K562 (cell line): Measurements from ENCODE around the gene SPRR1A. TPM values are rescaled to one million over a fixed set of nuclear protein-coding genes. Genes with fewer than 3 reads are reported as not detected.

Experiments used
- ATAC-seq: fragments of 200-7000 bp; cut with Tn5 transposase; 3 replicates; pipeline ENCODE4 v1.9.1; 2020; ENCODE audit warnings: moderate library complexity
- BruUV-seq: library from RNA; stranded (reverse); fragments of 400-500 nt; replicated peaks from 2 replicates; lab custom pipeline; 2021; lab: Mats Ljungman, UMichigan
- CTCF ChIA-PET: fragments of 300-600 bp; formaldehyde crosslinking; extraction: SDS; loops from one replicate; lab custom pipeline; 2021; ENCODE audit warnings: low intra/inter-chr PET ratio; lab: Yijun Ruan, JAX
- POLR2A ChIA-PET: fragments of 300-600, 350-650 bp; sonication (Branson Sonifier 250); formaldehyde crosslinking; extraction: SDS; loops from one replicate; lab custom pipeline; 2021; ENCODE audit warnings: antibody characterized with exemption, inconsistent platforms; lab: Yijun Ruan, JAX
- DNase-seq, 4 experiments: peaks; one replicate each; pipeline versions ENCODE4 v3.0.0 to v3.0.0-alpha.2; 2011 to 2018; ENCODE audit warnings: low spot score in 3 of 4, mixed read lengths in 3 of 4; ENCODE audit errors: extremely low read depth in 1 of 4
- FAIRE-seq: peaks from 2 replicates; lab custom pipeline; 2011; peaks lifted over from hg19 to GRCh38; lab: Jason Lieb, UNC
- H2AFZ ChIP-seq: 2 replicates; pipeline ENCODE4 v1.6.0; 2011; ENCODE audit warnings: low read depth, low read length, control low read depth, inconsistent platforms
- H3K27ac ChIP-seq: fragments of 200-600 bp; 3 replicates; pipeline ENCODE4 v1.8.0; 2011; ENCODE audit warnings: low read depth, mild to moderate bottlenecking, control low read depth, inconsistent platforms, low read length, moderate library complexity, mixed read lengths; ENCODE audit errors: extremely low read depth
- H3K27me3 ChIP-seq, 2 experiments: fragments of 300-600 bp in 1 of 2; 2 replicates in 1 of 2; 3 replicates in 1 of 2; pipeline versions ENCODE4 v1.6.0 to v1.8.0; 2011; ENCODE audit warnings: inconsistent platforms in 2 of 2, low read length in 2 of 2, mild to moderate bottlenecking in 1 of 2, mixed read lengths in 1 of 2, moderate library complexity in 1 of 2; ENCODE audit not compliant: control insufficient read depth in 2 of 2, insufficient read depth in 2 of 2
- H3K36me3 ChIP-seq: fragments of 300-600 bp; 3 replicates; pipeline ENCODE4 v1.8.0; 2011; ENCODE audit warnings: mild to moderate bottlenecking, low read length, inconsistent platforms; ENCODE audit not compliant: control insufficient read depth, insufficient read depth
- H3K4me1 ChIP-seq, 2 experiments: fragments of 200-600 bp in 1 of 2; replicated peaks in 1 of 2; 2 replicates in 1 of 2; 3 replicates in 1 of 2; pipeline versions ENCODE4 v1.5.1 to v1.8.0; 2011; ENCODE audit warnings: inconsistent platforms in 2 of 2, low read length in 2 of 2, mild to moderate bottlenecking in 1 of 2, mixed read lengths in 1 of 2, moderate library complexity in 1 of 2; ENCODE audit not compliant: control insufficient read depth in 2 of 2, insufficient read depth in 2 of 2
- H3K4me2 ChIP-seq: 2 replicates; pipeline ENCODE4 v1.6.1; 2011; ENCODE audit warnings: low read length, control low read depth, inconsistent platforms, mixed read lengths; ENCODE audit not compliant: insufficient read depth
- H3K4me3 ChIP-seq: fragments of 200-600 bp; sonication (generic), shearing (Covaris generic); 2 replicates; pipeline ENCODE4 v1.5.1; 2016; ENCODE audit warnings: control low read depth, inconsistent platforms
- H3K79me2 ChIP-seq: fragments of 200-600 bp; 3 replicates; pipeline ENCODE4 v1.8.0; 2011; ENCODE audit warnings: low read length, inconsistent platforms; ENCODE audit not compliant: control insufficient read depth, insufficient read depth
- H3K9ac ChIP-seq, 2 experiments: 2 replicates each; pipeline versions ENCODE4 v1.6.0 to v1.6.1; 2011; ENCODE audit warnings: low read depth in 2 of 2, low read length in 2 of 2, control low read depth in 1 of 2, inconsistent platforms in 1 of 2, mild to moderate bottlenecking in 1 of 2, mixed read lengths in 1 of 2; ENCODE audit not compliant: insufficient read depth in 1 of 2
- H3K9me1 ChIP-seq: one replicate; pipeline ENCODE4 v1.6.0; 2011; ENCODE audit warnings: inconsistent platforms, mild to moderate bottlenecking, low read length, moderate library complexity; ENCODE audit not compliant: control insufficient read depth, insufficient read depth
- H3K9me3 ChIP-seq: replicated peaks from 2 replicates; pipeline ENCODE4 v1.5.1; 2011; ENCODE audit warnings: low read depth, low read length, inconsistent platforms; ENCODE audit not compliant: control insufficient read depth, insufficient read depth
- H4K20me1 ChIP-seq: replicated peaks from 2 replicates; pipeline ENCODE4 v1.6.1; 2011; ENCODE audit warnings: low read length, inconsistent platforms, mixed read lengths; ENCODE audit not compliant: control insufficient read depth, insufficient read depth
- HDAC1 ChIP-seq, 2 experiments: fragments of 450-650 bp; IDR thresholded peaks; 2 replicates each; pipeline ENCODE4 v1.6.1; 2016 to 2017; ENCODE audit warnings: inconsistent platforms in 1 of 2, mild to moderate bottlenecking in 1 of 2, moderate library complexity in 1 of 2
- KLF1 ChIP-seq: fragments of 450-650 bp; IDR thresholded peaks from 2 replicates; pipeline ENCODE4 v1.6.1; 2016; ENCODE audit warnings: missing genetic modification characterization, missing compliant biosample characterization
- NELFE ChIP-seq: IDR thresholded peaks from 2 replicates; pipeline ENCODE4 v1.6.1; 2011; ENCODE audit warnings: mild to moderate bottlenecking; ENCODE audit not compliant: insufficient read depth, insufficient read length
- PHF8 ChIP-seq: fragments of 200-600 bp; sonication (generic); IDR thresholded peaks from 2 replicates; pipeline ENCODE4 v1.6.1; 2012; ENCODE audit warnings: mixed run types, mild to moderate bottlenecking, inconsistent platforms, low read length, moderate library complexity, borderline replicate concordance
- RAD21 ChIP-seq, 2 experiments: fragments of 250-450 bp in 1 of 2; fragments of 450-650 bp in 1 of 2; sonication (Bioruptor Pico) in 1 of 2; formaldehyde crosslinking in 1 of 2; IDR thresholded peaks in 1 of 2; conservative IDR thresholded peaks in 1 of 2; 2 replicates each; pipeline versions ENCODE4 v1.4.0 to v1.8.0; 2020 to 2022; ENCODE audit warnings: mild to moderate bottlenecking in 2 of 2, moderate library complexity in 1 of 2
- ZNF263 ChIP-seq: sonication (generic); formaldehyde crosslinking; IDR thresholded peaks from 2 replicates; pipeline ENCODE4 v1.8.0; 2022; ENCODE audit warnings: mild to moderate bottlenecking, missing genetic modification reagents, borderline replicate concordance
- WGBS: fragments of 100-300 bp; shearing (Covaris generic); methylation state at CpG from one replicate; pipeline ENCODE4 v1.1.6; 2016; ENCODE audit warnings: low coverage, mixed read lengths; ENCODE audit not compliant: insufficient coverage; ENCODE audit errors: missing lambda C conversion rate; 5-methylcytosine and 5-hydroxymethylcytosine counted together
- in situ Hi-C: fragments of 300-500 bp; cut with MboI; formaldehyde crosslinking; loops from 4 replicates; pipeline ENCODE4 v1.15.0; 2018; ENCODE audit warnings: inconsistent platforms, mixed read lengths
- intact Hi-C: fragments of 100-400 bp; cut with micrococcal nuclease; formaldehyde crosslinking; loops from 2 replicates; pipeline ENCODE4 v1.14.2; 2022
- polyA plus RNA-seq, 8 experiments: library from polyadenylated mRNA; depleted of rRNA in 4 of 8; stranded (reverse) in 5 of 8; unstranded in 3 of 8; fragments of >200 nt; fragmentation: Nextera tagmentation in 2 of 8; fragmentation: Illumina TruSeq in 1 of 8; extraction: Ambion mirVana in 2 of 8; extraction: Trizol in 1 of 8; gene quantifications; 2 replicates each; pipeline versions ENCODE4 v1.2.1 to v1.2.3, GENCODE V29; 2011 to 2014; ENCODE audit warnings: inconsistent platforms in 1 of 8, missing spikeins in 1 of 8
- total RNA-seq, 7 experiments: library from RNA; depleted of rRNA in 6 of 7; stranded (reverse); fragments of >200 nt in 6 of 7; fragmentation: Illumina TruSeq in 2 of 7; extraction: Trizol in 2 of 7; gene quantifications; 2 replicates each; pipeline versions ENCODE4 v1.2.1 to v1.2.3, GENCODE V29; 2011 to 2021; ENCODE audit warnings: low replicate concordance in 1 of 7
- TF ChIP-seq, protein P1 (sequence below): fragments of 250-450 bp; sonication (Bioruptor Pico); IDR thresholded peaks from 2 replicates; pipeline ENCODE4 v1.5.0; 2020; ENCODE audit warnings: mild to moderate bottlenecking, borderline replicate concordance

The SPRR1A gene
- total and polyA plus RNA-seq, 9 of the 15 experiments (the other 6 are each of a cell fraction or from before 2014, with no cell fraction given): not detected

DNA sequence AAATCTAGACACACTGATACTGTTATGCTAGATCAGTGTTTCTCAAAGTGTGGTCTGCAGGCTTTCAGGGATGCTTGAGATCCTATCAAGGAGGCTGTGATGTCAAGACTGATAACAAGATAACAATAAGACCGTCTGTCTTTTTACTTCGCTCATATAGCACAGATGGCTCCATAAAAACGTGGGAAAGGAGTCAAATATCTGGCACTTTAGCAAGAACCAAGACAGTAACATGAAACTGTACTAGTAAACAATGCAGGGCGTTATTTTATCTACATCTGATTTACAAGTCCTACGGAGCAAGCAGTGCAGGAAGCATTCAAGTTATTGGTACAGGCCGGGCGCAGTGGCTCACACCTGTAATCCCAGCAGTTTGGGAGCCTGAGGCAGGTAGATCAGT, 14.0 kb downstream of the SPRR1A start:
- H3K27me3 ChIP-seq: peaks cover 2 to 17% of the 10 kb centered on the region in 2 experiments; a peak in 2 of 5 replicates
- DNase-seq (no peak), FAIRE-seq (no peak), ATAC-seq (no peak)
- no peak overlapping the region for H3K27ac ChIP-seq
- no peaks in the 10 kb centered on the region for H4K20me1 ChIP-seq
- no peaks in the 10 kb centered on the region for H3K36me3 ChIP-seq
- intact Hi-C loops (no loop called here), in situ Hi-C loops (no loop called here)
- no peak overlapping the region for H3K4me2 ChIP-seq
- H3K79me2 ChIP-seq: no peaks in the 10 kb centered on the region
- ChIA-PET POLR2A (no interaction called here), CTCF (no interaction called here)
- TF ChIP-seq KLF1 (tag) (no peak), NELFE (no peak), HDAC1 (IDR thresholded peaks at IDR 0.05) (no peak), PHF8 (no peak), RAD21 (CRISPR knock-in tag; conservative IDR thresholded peaks at IDR 0.05 in 1 of 2, IDR thresholded peaks at IDR 0.05 in 1 of 2) (no peak), ZNF263 (no peak)
- TF ChIP-seq, protein P1, sequence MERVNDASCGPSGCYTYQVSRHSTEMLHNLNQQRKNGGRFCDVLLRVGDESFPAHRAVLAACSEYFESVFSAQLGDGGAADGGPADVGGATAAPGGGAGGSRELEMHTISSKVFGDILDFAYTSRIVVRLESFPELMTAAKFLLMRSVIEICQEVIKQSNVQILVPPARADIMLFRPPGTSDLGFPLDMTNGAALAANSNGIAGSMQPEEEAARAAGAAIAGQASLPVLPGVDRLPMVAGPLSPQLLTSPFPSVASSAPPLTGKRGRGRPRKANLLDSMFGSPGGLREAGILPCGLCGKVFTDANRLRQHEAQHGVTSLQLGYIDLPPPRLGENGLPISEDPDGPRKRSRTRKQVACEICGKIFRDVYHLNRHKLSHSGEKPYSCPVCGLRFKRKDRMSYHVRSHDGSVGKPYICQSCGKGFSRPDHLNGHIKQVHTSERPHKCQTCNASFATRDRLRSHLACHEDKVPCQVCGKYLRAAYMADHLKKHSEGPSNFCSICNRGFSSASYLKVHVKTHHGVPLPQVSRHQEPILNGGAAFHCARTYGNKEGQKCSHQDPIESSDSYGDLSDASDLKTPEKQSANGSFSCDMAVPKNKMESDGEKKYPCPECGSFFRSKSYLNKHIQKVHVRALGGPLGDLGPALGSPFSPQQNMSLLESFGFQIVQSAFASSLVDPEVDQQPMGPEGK (CRISPR knock-in tag): no peak
- H3K4me3 ChIP-seq: no peak overlapping the region
- no TSS peak for BruUV-seq
- no peaks in the 10 kb centered on the region for H3K4me1 ChIP-seq
- WGBS: 0% methylated on average over 7 of the region's 7 CpGs
- no peaks in the 10 kb centered on the region for H3K9me3 ChIP-seq
- H2AFZ ChIP-seq: no peak overlapping the region
- H3K9me1 ChIP-seq: no peaks in the 10 kb centered on the region
- H3K9ac ChIP-seq: no peak overlapping the region
